HUES6 (cell line): ENCODE results near the gene ANO4.
"Not testable (repeated sequence)": the region's sequence is repeated elsewhere in the genome, so short reads cannot be mapped to it uniquely, and the experiment has no call there.

Source experiments
- H3K27ac ChIP-seq: 2 replicates; pipeline ENCODE4 v1.7.0; 2013; ENCODE audit warnings: low read depth, mild to moderate bottlenecking, low read length, inconsistent platforms
- H3K27me3 ChIP-seq: 2 replicates; pipeline ENCODE4 v1.6.1; 2013; ENCODE audit warnings: low read length; ENCODE audit not compliant: control insufficient read depth, insufficient read depth
- H3K36me3 ChIP-seq: 2 replicates; pipeline ENCODE4 v1.6.1; 2013; ENCODE audit warnings: low read length; ENCODE audit not compliant: control insufficient read depth, insufficient read depth
- H3K4me1 ChIP-seq: 2 replicates; pipeline ENCODE4 v1.6.1; 2013; ENCODE audit warnings: low read length; ENCODE audit not compliant: control insufficient read depth, insufficient read depth
- H3K4me3 ChIP-seq: 2 replicates; pipeline ENCODE4 v1.5.1; 2013; ENCODE audit warnings: low read depth, low read length
- H3K9ac ChIP-seq: one replicate; pipeline ENCODE4 v1.6.1; 2013; ENCODE audit warnings: mild to moderate bottlenecking, low read length
- H3K9me3 ChIP-seq: 2 replicates; pipeline ENCODE4 v1.6.1; 2013; ENCODE audit warnings: low read depth, low read length; ENCODE audit not compliant: control insufficient read depth, insufficient read depth

ANO4 gene

GRCh38 chr12:101040936-101041335, 246.4 kb downstream of the ANO4 start:
- Histone ChIP-seq H3K4me3 (no peak overlapping the region), H3K9me3 (no peaks in the 10 kb centered on the region), H3K4me1 (no peaks in the 10 kb centered on the region), H3K27me3 (no peaks in the 10 kb centered on the region), H3K36me3 (no peaks in the 10 kb centered on the region), H3K27ac (no peak overlapping the region), H3K9ac (no peak overlapping the region)

DNA sequence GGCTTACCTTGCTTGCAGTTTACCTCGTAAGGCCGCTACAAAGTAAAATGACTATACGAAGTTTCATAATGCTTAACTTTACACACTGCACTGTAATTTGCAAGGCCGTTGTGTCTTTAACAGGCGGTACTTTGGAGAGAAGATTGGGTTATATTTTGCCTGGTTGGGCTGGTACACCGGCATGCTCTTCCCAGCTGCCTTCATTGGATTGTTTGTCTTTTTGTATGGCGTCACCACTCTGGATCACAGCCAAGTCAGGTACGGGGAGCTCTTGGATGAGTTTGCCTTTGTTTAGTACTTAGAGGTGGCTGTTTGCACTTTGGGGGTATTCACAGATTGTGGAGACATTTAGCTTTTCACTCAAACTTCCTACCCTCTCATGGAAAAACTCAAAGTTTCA, 247.6 kb downstream of the ANO4 start:
- Histone ChIP-seq H3K4me3 (no peak overlapping the region), H3K27me3 (no peaks in the 10 kb centered on the region), H3K4me1 (no peaks in the 10 kb centered on the region), H3K9ac (no peak overlapping the region), H3K27ac (no peak overlapping the region), H3K9me3 (no peaks in the 10 kb centered on the region), H3K36me3 (no peaks in the 10 kb centered on the region)

DNA sequence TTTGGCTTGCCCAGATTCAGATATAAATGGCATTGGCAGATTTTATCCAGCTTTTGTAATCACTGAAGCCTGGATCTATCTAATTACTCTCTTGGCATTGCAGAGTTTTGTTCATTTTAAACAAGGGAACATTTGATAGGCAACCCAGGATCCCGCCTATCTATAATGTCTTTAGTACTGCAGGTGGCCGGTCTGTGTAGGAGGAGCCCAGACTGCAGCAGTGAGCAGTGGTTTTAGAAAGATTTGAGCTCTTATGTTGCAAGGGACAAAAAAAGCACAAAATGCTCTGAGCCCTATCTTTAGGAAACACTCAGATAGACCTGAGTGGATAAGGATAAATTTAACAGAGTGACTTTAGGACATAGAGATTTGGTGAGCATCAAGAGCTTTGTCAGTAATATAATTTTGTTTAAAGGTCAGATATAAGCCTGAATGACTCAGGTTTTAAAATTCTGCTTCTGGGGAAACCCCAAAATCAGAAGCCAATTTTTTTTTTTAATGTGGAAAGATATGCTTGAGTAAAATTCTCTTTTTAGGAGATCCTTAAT, 250.0 kb downstream of the ANO4 start:
- no peak overlapping the region for H3K27ac ChIP-seq
- no peak overlapping the region for H3K9ac ChIP-seq
- no peaks in the 10 kb centered on the region for H3K9me3 ChIP-seq
- H3K4me1 ChIP-seq = no peaks in the 10 kb centered on the region
- no peaks in the 10 kb centered on the region for H3K36me3 ChIP-seq
- no peaks in the 10 kb centered on the region for H3K27me3 ChIP-seq
- H3K4me3 ChIP-seq = no peak overlapping the region

DNA sequence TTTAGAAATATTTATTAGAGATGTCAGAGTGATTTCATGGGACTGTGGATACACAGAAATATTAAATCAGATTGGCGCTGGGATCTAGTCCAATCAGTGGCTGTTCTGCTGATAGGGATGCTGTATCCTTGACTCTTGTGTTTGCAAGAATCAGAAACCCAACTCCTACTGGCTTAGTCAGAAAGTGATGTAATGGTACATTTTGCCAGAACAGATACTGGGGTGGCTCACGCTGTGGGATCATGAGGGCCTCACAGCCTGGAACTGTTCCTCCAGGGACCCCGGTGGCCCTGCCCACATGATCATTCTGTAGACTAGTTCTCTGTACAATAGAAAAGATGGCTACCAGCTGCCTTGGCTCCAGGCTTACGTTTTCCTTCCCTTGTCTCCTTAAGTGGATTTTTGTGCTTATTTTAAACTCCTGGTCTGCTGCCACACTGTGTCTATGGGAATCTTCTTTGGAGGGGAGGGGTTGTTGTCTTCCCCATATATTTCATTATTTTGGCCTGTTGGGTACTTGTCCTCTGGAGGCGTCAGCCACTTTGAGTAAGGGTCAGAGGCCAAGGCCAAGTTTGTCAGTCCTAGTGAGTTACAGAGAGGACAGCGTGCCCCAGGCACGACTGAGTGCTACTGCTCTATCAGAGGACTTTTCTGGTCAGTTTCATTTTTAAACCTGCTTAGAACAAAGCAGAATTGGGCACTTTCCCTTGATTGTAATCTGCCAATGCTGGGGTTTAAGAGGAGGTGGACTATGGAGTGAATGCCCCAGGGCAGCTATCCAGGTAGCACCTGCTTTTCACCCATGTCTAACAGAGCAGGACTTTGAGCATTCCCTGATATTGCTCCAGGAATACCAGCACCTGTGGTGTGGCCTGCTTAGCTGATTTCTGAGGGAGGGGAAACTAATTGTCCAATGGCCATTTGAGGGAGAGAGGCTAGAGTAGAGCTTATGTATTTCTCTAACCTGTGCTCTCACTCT, 251.2 kb downstream of the ANO4 start:
- no peak overlapping the region for H3K9ac ChIP-seq
- no peaks in the 10 kb centered on the region for H3K9me3 ChIP-seq
- no peak overlapping the region for H3K27ac ChIP-seq
- H3K36me3 ChIP-seq = no peaks in the 10 kb centered on the region
- H3K27me3 ChIP-seq = no peaks in the 10 kb centered on the region
- no peaks in the 10 kb centered on the region for H3K4me1 ChIP-seq
- no peak overlapping the region for H3K4me3 ChIP-seq

DNA sequence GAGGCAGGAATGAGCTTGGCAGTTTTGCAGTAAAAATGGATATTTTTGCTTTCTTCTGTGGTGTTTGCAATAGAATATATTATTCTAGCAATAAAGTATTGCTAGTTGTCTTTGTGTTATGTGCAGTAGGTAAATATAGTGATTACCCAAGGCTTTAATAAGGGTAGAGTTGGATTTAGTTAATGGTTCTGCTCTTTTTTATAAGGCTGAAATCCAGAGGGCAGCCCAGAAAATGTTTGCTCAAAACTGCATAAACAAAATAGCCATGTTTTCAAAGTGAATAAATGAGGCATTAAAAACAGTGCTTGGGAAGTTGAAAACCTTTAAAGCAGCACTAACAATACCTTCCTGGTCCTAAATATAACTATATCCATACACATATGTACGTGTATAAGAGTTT, 253.1 kb downstream of the ANO4 start:
- no peak overlapping the region for H3K27ac ChIP-seq
- H3K4me1 ChIP-seq = no peaks in the 10 kb centered on the region
- no peak overlapping the region for H3K4me3 ChIP-seq
- no peaks in the 10 kb centered on the region for H3K36me3 ChIP-seq
- no peak overlapping the region for H3K9ac ChIP-seq
- no peaks in the 10 kb centered on the region for H3K27me3 ChIP-seq
- H3K9me3 ChIP-seq = no peaks in the 10 kb centered on the region

DNA sequence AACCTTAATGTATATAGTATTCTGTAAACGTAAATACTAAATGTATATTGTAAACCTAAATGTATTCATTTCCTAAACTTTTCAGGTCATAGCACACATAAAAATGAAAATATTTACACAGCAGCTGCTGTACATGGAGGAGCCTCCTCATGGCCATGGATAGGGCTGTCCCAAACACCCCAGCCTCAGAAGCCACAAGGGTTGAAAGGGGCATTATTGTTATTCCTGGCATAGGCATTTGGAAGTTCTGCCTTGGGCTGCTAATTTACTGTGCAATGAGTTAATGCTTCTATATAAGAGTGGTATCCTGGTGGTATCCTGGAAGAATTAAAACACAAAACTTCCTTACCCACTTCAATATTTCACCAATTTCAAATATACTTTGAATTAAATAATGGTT, 256.1 kb downstream of the ANO4 start:
- Histone ChIP-seq H3K4me1 (no peaks in the 10 kb centered on the region), H3K36me3 (no peaks in the 10 kb centered on the region), H3K4me3 (no peak overlapping the region), H3K9ac (no peak overlapping the region), H3K9me3 (no peaks in the 10 kb centered on the region), H3K27ac (no peak overlapping the region), H3K27me3 (no peaks in the 10 kb centered on the region)

GRCh38 chr12:101051151-101051550, 256.6 kb downstream of the ANO4 start:
- Histone ChIP-seq H3K27me3 (no peaks in the 10 kb centered on the region), H3K4me1 (no peaks in the 10 kb centered on the region), H3K27ac (no peak overlapping the region), H3K9me3 (no peaks in the 10 kb centered on the region), H3K36me3 (no peaks in the 10 kb centered on the region), H3K4me3 (no peak overlapping the region), H3K9ac (no peak overlapping the region)

- no peak overlapping the region for H3K27ac ChIP-seq
- no peak overlapping the region for H3K9ac ChIP-seq
Observed at GRCh38 chr12:101051901-101052550, 257.4 kb downstream of the ANO4 start.

DNA sequence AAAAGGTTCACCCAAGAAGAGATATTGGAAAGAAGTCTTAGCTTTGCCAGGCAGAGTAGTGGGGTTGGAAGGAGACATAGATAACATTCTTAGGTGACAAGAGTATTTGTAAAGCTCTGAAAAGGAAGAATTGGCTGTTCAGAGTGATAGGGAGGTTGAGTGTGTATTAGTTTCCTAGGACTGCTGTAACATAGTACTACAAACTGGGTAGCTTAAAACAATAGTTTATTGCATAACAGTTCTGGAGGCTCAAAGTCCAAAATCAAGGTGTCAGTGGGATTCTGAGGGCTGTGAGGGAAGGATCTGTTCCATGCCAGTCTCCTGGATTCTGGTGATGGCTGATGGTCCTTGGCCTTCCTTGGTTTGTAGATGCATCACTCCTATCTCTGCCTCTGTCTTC, 258.6 kb downstream of the ANO4 start:
- Histone ChIP-seq H3K4me3 (no peak overlapping the region), H3K27me3 (no peaks in the 10 kb centered on the region), H3K36me3 (no peaks in the 10 kb centered on the region), H3K9ac (no peak overlapping the region), H3K4me1 (no peaks in the 10 kb centered on the region), H3K9me3 (no peaks in the 10 kb centered on the region), H3K27ac (no peak overlapping the region)

More at GRCh38 chr12:101051901-101052550, 257.4 kb downstream of the ANO4 start:
- no peaks in the 10 kb centered on the region for H3K36me3 ChIP-seq
- H3K4me1 ChIP-seq = no peaks in the 10 kb centered on the region
- H3K27me3 ChIP-seq = no peaks in the 10 kb centered on the region
- H3K9me3 ChIP-seq = no peaks in the 10 kb centered on the region
- H3K4me3 ChIP-seq = no peak overlapping the region

- no peaks in the 10 kb centered on the region for H3K36me3 ChIP-seq
- no peaks in the 10 kb centered on the region for H3K9me3 ChIP-seq
- H3K4me3 ChIP-seq = no peak overlapping the region
- no peak overlapping the region for H3K9ac ChIP-seq
- no peaks in the 10 kb centered on the region for H3K4me1 ChIP-seq
- H3K27ac ChIP-seq = no peak overlapping the region
- no peaks in the 10 kb centered on the region for H3K27me3 ChIP-seq
Observed at GRCh38 chr12:101055940-101056339, 261.4 kb downstream of the ANO4 start.

DNA sequence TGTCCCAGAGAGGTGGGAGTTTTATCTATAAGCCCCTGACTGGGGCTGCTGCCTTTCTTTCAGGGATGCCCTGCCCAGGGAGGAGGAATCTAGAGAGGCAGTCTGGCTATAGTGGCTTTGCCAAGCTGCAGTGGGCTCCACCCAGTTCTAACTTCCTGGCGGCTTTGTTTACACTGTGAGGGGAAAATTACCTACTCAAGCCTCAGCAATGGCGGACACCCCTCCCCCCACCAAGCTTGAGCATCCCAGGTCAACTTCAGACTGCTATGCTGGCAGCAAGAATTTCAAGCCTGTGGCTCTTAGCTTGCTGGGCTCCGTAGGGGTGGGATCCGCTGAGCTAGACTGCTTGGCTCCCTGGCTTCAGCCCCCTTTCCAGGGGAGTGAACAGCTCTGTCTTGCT, 267.9 kb downstream of the ANO4 start:
- not testable (repeated sequence) for H3K9ac ChIP-seq, H3K4me1 ChIP-seq, H3K9me3 ChIP-seq, H3K4me3 ChIP-seq, H3K27me3 ChIP-seq, H3K36me3 ChIP-seq, H3K27ac ChIP-seq
